ENCODE measurements around the gene AHDC1.

DNA sequence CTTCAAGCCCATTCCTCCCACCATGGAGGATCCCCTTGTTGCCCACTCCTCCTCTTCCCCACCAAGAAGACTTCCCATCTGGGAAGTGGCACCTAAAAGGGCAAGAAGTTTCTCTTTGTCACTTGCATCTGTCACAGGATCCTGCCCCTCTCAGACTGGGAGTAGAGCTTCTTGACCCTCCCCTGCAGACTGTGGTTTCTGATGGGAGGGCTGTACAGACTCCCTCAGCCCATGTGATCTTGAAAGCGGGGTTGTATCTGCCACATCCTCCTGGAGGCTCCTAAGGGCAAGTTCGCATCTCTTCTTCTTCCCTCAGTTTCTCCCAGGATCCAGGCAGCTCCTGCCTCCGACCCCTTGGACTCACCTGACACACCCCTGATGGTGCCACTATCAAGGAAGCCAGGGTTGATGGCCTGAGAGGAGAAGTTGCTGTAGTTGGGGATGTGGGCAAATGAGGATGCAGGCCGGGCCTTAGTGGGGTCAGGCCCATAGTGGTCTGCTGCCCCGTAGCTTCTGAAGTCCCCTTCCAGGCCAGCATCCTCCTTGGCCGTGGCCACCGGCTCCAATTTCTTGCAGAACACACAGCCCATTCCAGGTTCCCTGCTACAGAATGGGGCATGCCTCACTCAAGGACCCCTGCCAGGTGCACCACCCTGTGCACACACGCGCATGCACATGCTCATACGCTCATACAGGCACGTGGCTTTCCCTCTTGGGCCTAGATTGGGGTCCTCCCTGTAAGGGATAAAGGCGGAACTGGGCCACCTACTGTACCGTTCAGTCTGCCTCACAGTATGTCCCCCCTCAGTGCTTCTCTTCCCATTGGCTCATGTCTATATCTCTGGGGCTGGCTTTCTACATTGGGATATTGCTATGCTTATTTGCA lies 19.6 kb upstream of the AHDC1 start:
- TF ChIP-seq POLR2A (IDR thresholded peaks at IDR 0.05; ENCODE audit: low read length) (no peak), GATA1 (IDR thresholded peaks at IDR 0.05; ENCODE audit: low read depth, low read length) (no peak)

Data from erythroblast (primary cell).